Measurements from ENCODE around the gene KCNN4.

DNA sequence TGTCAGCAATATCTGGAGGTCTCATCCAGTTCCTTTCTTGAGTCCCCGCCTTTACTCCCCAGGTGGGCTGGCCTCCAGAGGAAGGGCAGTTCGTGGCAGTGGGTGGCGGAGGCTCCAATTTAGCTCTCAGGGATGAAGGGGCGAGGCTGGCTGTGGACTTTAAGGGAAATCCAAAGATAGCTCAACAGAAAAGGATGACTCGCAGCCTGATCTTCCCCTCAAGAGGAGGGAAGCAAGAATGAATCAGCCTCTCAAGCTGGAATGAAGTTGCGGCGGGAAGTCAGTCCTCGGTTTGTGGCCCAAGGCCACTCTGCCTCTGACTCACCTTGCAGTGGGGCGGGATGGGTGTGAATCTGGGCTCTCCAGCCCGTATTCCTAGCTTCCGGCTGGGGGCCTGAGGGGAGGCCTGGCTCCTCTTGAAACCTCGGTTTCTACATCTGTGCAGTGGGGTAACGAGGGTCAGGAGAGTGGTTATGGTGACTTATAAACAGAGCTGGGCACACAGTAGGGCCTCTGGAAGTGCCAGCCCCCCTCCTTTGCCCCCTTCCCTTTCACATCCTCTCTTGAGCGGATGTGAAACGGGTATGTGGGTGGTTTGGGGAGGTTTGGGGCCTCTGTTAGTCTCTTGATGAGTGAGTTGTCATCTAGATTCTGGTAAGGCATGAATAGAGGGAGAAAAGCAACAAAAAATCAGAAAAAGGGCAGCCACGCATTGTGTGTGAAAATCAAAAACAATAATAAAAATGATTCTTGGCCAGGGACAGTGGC is 15.5 kb downstream of the KCNN4 start:
- no peak for TF ChIP-seq POLR2A (IDR thresholded peaks at IDR 0.05)
- TF ChIP-seq, protein P1, sequence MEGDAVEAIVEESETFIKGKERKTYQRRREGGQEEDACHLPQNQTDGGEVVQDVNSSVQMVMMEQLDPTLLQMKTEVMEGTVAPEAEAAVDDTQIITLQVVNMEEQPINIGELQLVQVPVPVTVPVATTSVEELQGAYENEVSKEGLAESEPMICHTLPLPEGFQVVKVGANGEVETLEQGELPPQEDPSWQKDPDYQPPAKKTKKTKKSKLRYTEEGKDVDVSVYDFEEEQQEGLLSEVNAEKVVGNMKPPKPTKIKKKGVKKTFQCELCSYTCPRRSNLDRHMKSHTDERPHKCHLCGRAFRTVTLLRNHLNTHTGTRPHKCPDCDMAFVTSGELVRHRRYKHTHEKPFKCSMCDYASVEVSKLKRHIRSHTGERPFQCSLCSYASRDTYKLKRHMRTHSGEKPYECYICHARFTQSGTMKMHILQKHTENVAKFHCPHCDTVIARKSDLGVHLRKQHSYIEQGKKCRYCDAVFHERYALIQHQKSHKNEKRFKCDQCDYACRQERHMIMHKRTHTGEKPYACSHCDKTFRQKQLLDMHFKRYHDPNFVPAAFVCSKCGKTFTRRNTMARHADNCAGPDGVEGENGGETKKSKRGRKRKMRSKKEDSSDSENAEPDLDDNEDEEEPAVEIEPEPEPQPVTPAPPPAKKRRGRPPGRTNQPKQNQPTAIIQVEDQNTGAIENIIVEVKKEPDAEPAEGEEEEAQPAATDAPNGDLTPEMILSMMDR (IDR thresholded peaks at IDR 0.05): no peak
